Uterus (tissue), 4 donors: ENCODE data around the gene TMEM164. TPM values are rescaled to one million over a fixed set of nuclear protein-coding genes. Genes with fewer than 3 reads are reported as not detected.

ENCODE experiments used
- microRNA counts, 2 donors: library from miRNA; unstranded; fragments of <30 nt; microRNA quantifications; one replicate each; lab custom pipeline; 2016 to 2017
- microRNA-seq: library from miRNA; unstranded; fragments of <30 nt; microRNA quantifications from one replicate; pipeline ENCODE4, GENCODE V29; 2016; ENCODE audit warnings: borderline microRNAs expressed, borderline replicate concordance
- small RNA-seq: library from RNA; depleted of rRNA; stranded (forward); fragments of <200 nt; gene quantifications from one replicate; pipeline ENCODE3, GENCODE V24; 2016
- total RNA-seq, 4 donors: library from RNA; depleted of rRNA in 3 of 4; stranded (reverse); fragments of >200 nt in 3 of 4; gene quantifications; one replicate each; pipeline versions ENCODE4 v1.1.0 to v1.2.4, GENCODE V29; 2014 to 2023
- donor health status: DM: yes; HTN: yes; CAD: no.

The TMEM164 gene
- total RNA-seq, 4 donors from 2014 or later, result 3.1 to 18.9 (median 11.5) TPM

MicroRNAs encoded within 50 kb of the gene (microRNA counts, 767-probe panel; counts per million panel counts)
- 0 counts per million in 2 donors for microRNA hsa-miR-652-3p (lab: Ali Mortazavi, UCI)

Small RNAs within 50 kb of the gene (microRNA-seq; reads per million reads assigned to microRNA genes)
- not detected for gene MIR3978
- gene MIR652, result 671 reads per million, percentile 78 among the genes with 10 or more reads in this experiment

Small RNAs within 50 kb of the gene (small RNA-seq; reads per million reads assigned to genes)
- gene MIR3978, result not detected
- gene MIR652, result 1.9 reads per million, percentile 72 among the genes with 10 or more reads in this experiment
- gene SNORD96B, result 0.24 reads per million
